H1 (cell line): ENCODE results near the gene EFEMP2. TPM values are rescaled to one million over a fixed set of nuclear protein-coding genes. Genes with fewer than 3 reads are reported as not detected.

ENCODE experiments used
- CTCF ChIA-PET: fragments of 300-600 bp; sonication (Branson Sonifier 250); formaldehyde crosslinking; loops from one replicate; lab custom pipeline; 2021; ENCODE audit not compliant: partially characterized antibody; lab: Charles Lee
- POLR2A ChIA-PET: fragments of 300-600 bp; sonication (Branson Sonifier 250); formaldehyde crosslinking; loops from one replicate; lab custom pipeline; 2021; ENCODE audit warnings: inconsistent platforms; ENCODE audit not compliant: partially characterized antibody; lab: Charles Lee
- DNase-seq, 2 experiments: peaks; one replicate each; pipeline versions ENCODE4 v3.0.0 to v3.0.0-alpha.2; 2010 to 2022; ENCODE audit warnings: low spot score in 2 of 2, low read depth in 1 of 2, mixed read lengths in 1 of 2
- FAIRE-seq: peaks from 2 replicates; lab custom pipeline; 2011; peaks lifted over from hg19 to GRCh38; lab: Jason Lieb, UNC
- H2AFZ ChIP-seq: 2 replicates; pipeline ENCODE4 v1.8.1; 2012; ENCODE audit warnings: low read length, inconsistent platforms
- H2AK5ac ChIP-seq: 2 replicates; pipeline ENCODE4 v1.6.1; 2013; ENCODE audit warnings: low read depth, low read length
- H2BK120ac ChIP-seq: replicated peaks from 2 replicates; pipeline ENCODE3; 2013; ENCODE audit warnings: low read depth, low read length, inconsistent platforms
- H2BK12ac ChIP-seq: 2 replicates; pipeline ENCODE4 v1.6.1; 2013; ENCODE audit warnings: low read depth, low read length
- H2BK15ac ChIP-seq: 2 replicates; pipeline ENCODE4 v1.6.1; 2013; ENCODE audit warnings: low read length
- H2BK20ac ChIP-seq: 2 replicates; pipeline ENCODE4 v1.6.1; 2013; ENCODE audit warnings: low read length
- H2BK5ac ChIP-seq: 2 replicates; pipeline ENCODE4 v1.6.1; 2013; ENCODE audit warnings: low read depth, low read length
- H3K14ac ChIP-seq: 2 replicates; pipeline ENCODE4 v1.6.1; 2013; ENCODE audit warnings: inconsistent platforms; ENCODE audit not compliant: insufficient read length
- H3K18ac ChIP-seq: 2 replicates; pipeline ENCODE4 v1.6.1; 2013; ENCODE audit warnings: low read length; ENCODE audit errors: extremely low read depth
- H3K23ac ChIP-seq: 2 replicates; pipeline ENCODE4 v1.6.1; 2013; ENCODE audit warnings: inconsistent platforms; ENCODE audit not compliant: insufficient read length
- H3K23me2 ChIP-seq: 2 replicates; pipeline ENCODE4 v1.6.1; 2013; ENCODE audit warnings: low read depth, low read length
- H3K27ac ChIP-seq: 2 replicates; pipeline ENCODE4 v1.6.1; 2011; ENCODE audit warnings: low read depth, low read length, inconsistent platforms
- H3K27me3 ChIP-seq, 4 experiments: replicated peaks in 1 of 4; 1 replicate in 1 of 4; 2 replicates in 3 of 4; pipeline versions ENCODE4 v1.6.1 to v1.8.1; 2011 to 2013; ENCODE audit warnings: low read length in 3 of 4, mild to moderate bottlenecking in 3 of 4, inconsistent platforms in 2 of 4, mixed read lengths in 2 of 4, moderate library complexity in 1 of 4; ENCODE audit not compliant: control insufficient read depth in 3 of 4, insufficient read depth in 3 of 4; ENCODE audit errors: extremely low read depth in 1 of 4
- H3K36me3 ChIP-seq, 4 experiments: 2 replicates each; pipeline versions ENCODE4 v1.6.1 to v1.8.1; 2011 to 2013; ENCODE audit warnings: mild to moderate bottlenecking in 4 of 4, low read length in 3 of 4, moderate library complexity in 2 of 4, control low read depth in 1 of 4, inconsistent platforms in 1 of 4; ENCODE audit not compliant: insufficient read depth in 4 of 4, control insufficient read depth in 2 of 4
- H3K4ac ChIP-seq: replicated peaks from 2 replicates; pipeline ENCODE3; 2013; ENCODE audit warnings: low read length, low read depth, mixed read lengths, inconsistent platforms; ENCODE audit not compliant: insufficient read length
- H3K4me1 ChIP-seq, 4 experiments: replicated peaks in 1 of 4; 1 replicate in 1 of 4; 2 replicates in 3 of 4; pipeline versions ENCODE4 v1.6.1 to v1.8.1; 2011 to 2013; ENCODE audit warnings: low read length in 3 of 4, inconsistent platforms in 2 of 4, mixed read lengths in 1 of 4; ENCODE audit not compliant: insufficient read depth in 4 of 4, control insufficient read depth in 3 of 4
- H3K4me2 ChIP-seq, 2 experiments: 2 replicates each; pipeline versions ENCODE4 v1.6.1 to v1.8.1; 2011 to 2013; ENCODE audit warnings: low read depth in 2 of 2, low read length in 2 of 2, control low read depth in 1 of 2, inconsistent platforms in 1 of 2, mild to moderate bottlenecking in 1 of 2; ENCODE audit not compliant: insufficient read depth in 1 of 2
- H3K4me3 ChIP-seq, 4 experiments: fragments of 200-600, 300-600 bp in 1 of 4; sonication (generic), shearing (Covaris generic), sonication (Bioruptor Twin) in 1 of 4; 2 replicates each; pipeline versions ENCODE4 v1.5.1 to v1.8.1; 2011 to 2016; ENCODE audit warnings: low read length in 4 of 4, low read depth in 3 of 4, control low read depth in 2 of 4, inconsistent platforms in 2 of 4, mild to moderate bottlenecking in 2 of 4, mixed read lengths in 1 of 4, moderate library complexity in 1 of 4; ENCODE audit not compliant: insufficient read depth in 2 of 4; ENCODE audit errors: extremely low read depth in 1 of 4
- H3K56ac ChIP-seq: replicated peaks from 2 replicates; pipeline ENCODE3; 2013; ENCODE audit warnings: low read depth, mild to moderate bottlenecking, mixed read lengths, low read length, inconsistent platforms; ENCODE audit not compliant: insufficient read length
- H3K79me1 ChIP-seq: 2 replicates; pipeline ENCODE4 v1.6.1; 2013; ENCODE audit warnings: low read depth, low read length, control low read depth
- H3K79me2 ChIP-seq, 2 experiments: 2 replicates each; pipeline versions ENCODE4 v1.6.1 to v1.8.1; 2012 to 2013; ENCODE audit warnings: low read length in 2 of 2, mild to moderate bottlenecking in 2 of 2, inconsistent platforms in 1 of 2; ENCODE audit not compliant: insufficient read depth in 2 of 2, control insufficient read depth in 1 of 2
- H3K9ac ChIP-seq, 4 experiments: replicated peaks in 1 of 4; 1 replicate in 1 of 4; 2 replicates in 3 of 4; pipeline versions ENCODE4 v1.6.1 to v1.8.1; 2011 to 2013; ENCODE audit warnings: low read depth in 3 of 4, low read length in 3 of 4, control low read depth in 2 of 4, mild to moderate bottlenecking in 2 of 4, moderate library complexity in 2 of 4, inconsistent platforms in 1 of 4; ENCODE audit errors: extremely low read depth in 1 of 4
- H3K9me3 ChIP-seq, 2 experiments: 2 replicates each; pipeline versions ENCODE4 v1.6.1 to v1.8.1; 2012 to 2013; ENCODE audit warnings: mild to moderate bottlenecking in 2 of 2, moderate library complexity in 2 of 2, control low read depth in 1 of 2, inconsistent platforms in 1 of 2, low read depth in 1 of 2, low read length in 1 of 2, mixed read lengths in 1 of 2; ENCODE audit not compliant: insufficient read depth in 2 of 2
- H4K20me1 ChIP-seq, 2 experiments: replicated peaks in 1 of 2; 2 replicates each; pipeline versions ENCODE3 to v1.8.1; 2011 to 2013; ENCODE audit warnings: inconsistent platforms in 2 of 2, low read length in 2 of 2, mild to moderate bottlenecking in 1 of 2; ENCODE audit not compliant: insufficient read depth in 2 of 2, control insufficient read depth in 1 of 2
- H4K5ac ChIP-seq: 2 replicates; pipeline ENCODE4 v1.6.1; 2013; ENCODE audit warnings: low read length, low read depth, mixed read lengths, inconsistent platforms; ENCODE audit not compliant: insufficient read length
- H4K8ac ChIP-seq: 2 replicates; pipeline ENCODE4 v1.8.0; 2013; ENCODE audit warnings: mild to moderate bottlenecking, moderate library complexity, low read length, inconsistent platforms; ENCODE audit not compliant: insufficient read depth; ENCODE audit errors: extremely low read depth
- H4K91ac ChIP-seq: replicated peaks from 2 replicates; pipeline ENCODE3; 2013; ENCODE audit warnings: low read length, mixed read lengths, inconsistent platforms; ENCODE audit not compliant: insufficient read length
- ASH2L ChIP-seq: fragments of 200-600, 300-600 bp; sonication (generic); IDR thresholded peaks from one replicate; pipeline ENCODE4 v1.7.1; 2017; ENCODE audit warnings: low read length
- CTBP2 ChIP-seq: IDR thresholded peaks from 2 replicates; pipeline ENCODE4 v1.7.0; 2011; ENCODE audit warnings: borderline replicate concordance, mild to moderate bottlenecking, moderate library complexity, mixed read lengths, low read length; ENCODE audit not compliant: insufficient read depth, insufficient read length
- POLR2AphosphoS5 ChIP-seq: IDR thresholded peaks from 2 replicates; pipeline ENCODE4 v1.6.1; 2011; ENCODE audit warnings: low read depth, low read length
- RAD21 ChIP-seq, 2 experiments: IDR thresholded peaks in 1 of 2; conservative IDR thresholded peaks in 1 of 2; 2 replicates each; pipeline ENCODE4 v1.6.1; 2011; ENCODE audit warnings: low read depth in 2 of 2, low read length in 2 of 2, improper control_type of control experiment in 1 of 2, inconsistent platforms in 1 of 2, mild to moderate bottlenecking in 1 of 2, moderate library complexity in 1 of 2
- SAP30 ChIP-seq: fragments of 300-600 bp; sonication (generic); IDR thresholded peaks from 2 replicates; pipeline ENCODE4 v1.7.1; 2012; ENCODE audit warnings: low read length, moderate library complexity, mild to moderate bottlenecking, inconsistent platforms; ENCODE audit not compliant: insufficient read depth, insufficient replicate concordance
- SIRT6 ChIP-seq: IDR thresholded peaks from one replicate; pipeline ENCODE4 v1.7.1; 2012; ENCODE audit warnings: low read length, inconsistent platforms
- TAF7 ChIP-seq: optimal IDR thresholded peaks from 2 replicates; pipeline ENCODE3; 2011; ENCODE audit warnings: low read depth, mild to moderate bottlenecking, inconsistent platforms, low read length, moderate library complexity, borderline replicate concordance
- USF2 ChIP-seq: IDR thresholded peaks from 2 replicates; pipeline ENCODE4 v1.6.1; 2011; ENCODE audit warnings: low read length, improper control_type of control experiment
- WGBS, 2 experiments: shearing (Covaris generic) in 1 of 2; methylation state at CpG; one replicate each; pipeline versions ENCODE4 v1.1.6 to v1.1.7; 2013 to 2015; ENCODE audit warnings: low lambda C conversion rate in 2 of 2, mixed read lengths in 2 of 2, inconsistent platforms in 1 of 2, low coverage in 1 of 2, missing lambda C conversion rate in 1 of 2; ENCODE audit not compliant: insufficient replicate concordance in 2 of 2, insufficient coverage in 1 of 2, insufficient read length in 1 of 2; ENCODE audit errors: extremely low coverage in 1 of 2, missing lambda C conversion rate in 1 of 2; 5-methylcytosine and 5-hydroxymethylcytosine counted together
- polyA plus RNA-seq, 7 experiments: library from polyadenylated mRNA; depleted of rRNA in 3 of 7; stranded (reverse) in 5 of 7; unstranded in 2 of 7; fragments of >200 nt in 5 of 7; fragments of 200-250 nt in 2 of 7; gene quantifications; 1 replicate in 5 of 7; 2 replicates in 1 of 7; 4 replicates in 1 of 7; pipeline versions ENCODE4 v1.2.1 to v1.2.3, GENCODE V29; 2011 to 2013; ENCODE audit warnings: missing spikeins in 2 of 7, mixed read lengths in 2 of 7
- total RNA-seq: library from RNA; stranded (reverse); fragmentation: NEBNext Ultra II Directional; extraction: Animal tissue kit (Norgen Biotek cat#: 25700); gene quantifications from 2 replicates; pipeline ENCODE4 v1.2.1, GENCODE V29; 2021

The EFEMP2 gene
- total and polyA plus RNA-seq, 2 of the 8 experiments (the other 6 are each of a cell fraction or from before 2014, with no cell fraction given) = 8.8 to 17.2 TPM

DNA sequence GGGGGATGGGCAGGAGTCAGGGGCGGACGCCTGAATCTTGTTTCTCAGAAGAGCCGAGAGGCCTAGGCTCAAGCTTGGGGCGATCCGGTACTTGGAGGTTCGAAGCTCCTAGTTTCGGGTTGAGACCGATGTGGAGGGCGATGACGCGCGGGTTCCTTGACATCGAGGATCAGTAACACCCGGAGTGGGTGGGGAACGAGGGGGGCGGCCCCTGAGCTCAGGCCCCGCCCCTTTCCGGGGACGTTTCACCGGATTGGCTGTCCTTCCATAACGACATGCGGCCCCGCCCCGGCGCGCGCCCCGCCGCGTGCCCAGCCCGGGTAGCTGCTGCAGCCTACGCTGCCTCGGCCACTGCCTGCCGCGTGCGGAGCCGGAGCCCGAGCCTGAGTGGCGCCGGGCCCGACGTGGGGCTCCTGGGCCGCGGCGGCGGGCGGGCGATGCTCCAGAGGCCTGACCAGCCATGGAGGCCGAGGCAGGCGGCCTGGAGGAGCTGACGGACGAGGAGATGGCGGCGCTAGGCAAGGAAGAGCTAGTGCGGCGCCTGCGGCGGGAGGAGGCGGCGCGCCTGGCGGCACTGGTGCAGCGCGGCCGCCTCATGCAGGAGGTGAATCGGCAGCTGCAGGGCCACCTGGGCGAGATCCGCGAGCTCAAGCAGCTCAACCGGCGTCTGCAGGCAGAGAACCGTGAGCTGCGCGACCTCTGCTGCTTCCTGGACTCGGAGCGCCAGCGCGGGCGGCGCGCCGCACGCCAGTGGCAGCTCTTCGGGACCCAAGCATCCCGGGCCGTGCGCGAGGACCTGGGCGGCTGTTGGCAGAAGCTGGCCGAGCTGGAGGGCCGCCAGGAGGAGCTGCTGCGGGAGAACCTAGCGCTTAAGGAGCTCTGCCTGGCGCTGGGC lies 18.0 kb upstream of the EFEMP2 start, which contains the start of gene CCDC85B:
CCDC85B (plus strand) TSS at position 350 of the 895 bp plus-strand sequence; CDS start at position 461, 111 bp downstream.
- FAIRE-seq (no peak), DNase-seq (peak in 1 of 2 experiments; percentile 95)
- Histone ChIP-seq H3K27ac (peak within 1 kb of the TSS; percentile 75; the same call in 1 of the 2 replicates), H3K4me3 (peak within 1 kb of the TSS; percentile 74 to 82 (median 78)), H3K23me2 (peaks cover 25% of the 10 kb centered on the region), H2BK12ac (peak within 1 kb of the TSS; percentile 39; the same call in 1 of the 2 replicates), H3K14ac (no peak within 1 kb of the TSS), H3K23ac (no peak within 1 kb of the TSS), H2AFZ (no peak within 1 kb of the TSS; the same call in 1 of the 2 replicates), H3K79me1 (no peaks in the 10 kb centered on the region), H3K4me2 (peak within 1 kb of the TSS; percentile 94 to 97), H3K9me3 (no peaks in the 10 kb centered on the region), H4K91ac (peak within 1 kb of the TSS; percentile 92), H3K79me2 (peaks cover 0 to 4% of the 10 kb centered on the region in 2 experiments; a peak in 1 of 4 replicates), H3K36me3 (peaks cover 1 to 6% (median 4%) of the 10 kb centered on the region in 4 experiments; a peak in 4 of 8 replicates), H2BK20ac (no peak within 1 kb of the TSS), H3K9ac (peak within 1 kb of the TSS; percentile 58 to 79 (median 70)), H4K20me1 (peaks cover 2 to 4% of the 10 kb centered on the region in 2 experiments), H2BK15ac (no peak within 1 kb of the TSS; the same call in 1 of the 2 replicates), H2BK120ac (peak within 1 kb of the TSS; percentile 65), H3K4ac (no peak within 1 kb of the TSS), H4K8ac (peak within 1 kb of the TSS; percentile 96), H3K18ac (peak within 1 kb of the TSS; percentile 83), H3K4me1 (peaks cover 0 to 30% (median 12%) of the 10 kb centered on the region in 4 experiments; a peak in 5 of 7 replicates), H2BK5ac (peak within 1 kb of the TSS; percentile 24; the same call in 1 of the 2 replicates), H2AK5ac (no peak within 1 kb of the TSS), H3K27me3 (peaks cover 0 to 14% (median 8%) of the 10 kb centered on the region in 4 experiments; a peak in 6 of 7 replicates), H4K5ac (peak within 1 kb of the TSS; percentile 49), H3K56ac (peak within 1 kb of the TSS; percentile 78)
- POLR2A ChIA-PET = interaction anchor here (0.7 to 39.7 kb wide), 19 partner anchors 9 to 399 kb away, joined by 3 to 1071 read pairs (median 4); partner anchors contain the start of genes C11orf68, CFL1, CST6 and EFEMP2
- 4% methylated on average over 52 of the region's 94 CpGs; no CpG with 5 or more reads in 1 of the 2 experiments for WGBS, 2 experiments
- CTCF ChIA-PET = interaction anchor here (0.7 to 19.6 kb wide), 39 partner anchors 8 to 450 kb away, joined by 3 to 283 read pairs (median 6); partner anchors contain the start of genes AP5B1, BANF1, C11orf68 and CFL1
- TF ChIP-seq SAP30 (no peak), TAF7 (peak; percentile 74), ASH2L (no peak), USF2 (no peak), CTBP2 (peak; percentile 28), SIRT6 (no peak), POLR2AphosphoS5 (peak; percentile 68), RAD21 (IDR thresholded peaks at IDR 0.05 in 1 of 2, conservative IDR thresholded peaks at IDR 0.05 in 1 of 2; ENCODE audit: low read depth in 2 of 2, low read length in 2 of 2) (peak in 1 of 2 experiments; percentile 35; a peak in 1 of 4 replicates)
